ENCODE measurements around the gene LCE1D.

DNA sequence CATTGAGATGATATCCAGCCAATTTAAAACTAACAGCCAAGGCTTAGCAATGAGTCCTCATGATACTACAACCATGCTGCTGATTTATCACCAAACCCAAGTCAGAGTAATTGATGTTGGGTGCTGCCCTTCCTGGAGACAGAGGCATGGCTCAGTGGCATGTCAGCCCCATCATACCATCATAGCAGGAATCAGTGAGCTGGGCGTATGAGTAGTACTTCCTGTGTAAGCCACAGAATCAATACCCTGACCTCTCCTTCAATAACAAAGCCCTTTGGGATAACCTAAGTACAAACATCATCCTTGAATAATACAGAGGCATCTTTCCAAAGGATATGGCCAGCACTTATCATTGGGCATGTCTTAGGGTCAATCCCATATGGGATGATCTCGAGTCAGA, 13.4 kb upstream of the LCE1D start:
- TF ChIP-seq, protein P1, sequence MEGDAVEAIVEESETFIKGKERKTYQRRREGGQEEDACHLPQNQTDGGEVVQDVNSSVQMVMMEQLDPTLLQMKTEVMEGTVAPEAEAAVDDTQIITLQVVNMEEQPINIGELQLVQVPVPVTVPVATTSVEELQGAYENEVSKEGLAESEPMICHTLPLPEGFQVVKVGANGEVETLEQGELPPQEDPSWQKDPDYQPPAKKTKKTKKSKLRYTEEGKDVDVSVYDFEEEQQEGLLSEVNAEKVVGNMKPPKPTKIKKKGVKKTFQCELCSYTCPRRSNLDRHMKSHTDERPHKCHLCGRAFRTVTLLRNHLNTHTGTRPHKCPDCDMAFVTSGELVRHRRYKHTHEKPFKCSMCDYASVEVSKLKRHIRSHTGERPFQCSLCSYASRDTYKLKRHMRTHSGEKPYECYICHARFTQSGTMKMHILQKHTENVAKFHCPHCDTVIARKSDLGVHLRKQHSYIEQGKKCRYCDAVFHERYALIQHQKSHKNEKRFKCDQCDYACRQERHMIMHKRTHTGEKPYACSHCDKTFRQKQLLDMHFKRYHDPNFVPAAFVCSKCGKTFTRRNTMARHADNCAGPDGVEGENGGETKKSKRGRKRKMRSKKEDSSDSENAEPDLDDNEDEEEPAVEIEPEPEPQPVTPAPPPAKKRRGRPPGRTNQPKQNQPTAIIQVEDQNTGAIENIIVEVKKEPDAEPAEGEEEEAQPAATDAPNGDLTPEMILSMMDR (IDR thresholded peaks at IDR 0.05) = no peak
- TF ChIP-seq POLR2A (IDR thresholded peaks at IDR 0.05) = no peak

Measured in tibial nerve (tissue), 3 donors.